Measurements from ENCODE around the gene EMILIN2. TPM values are rescaled to one million over a fixed set of nuclear protein-coding genes. Genes with fewer than 3 reads are reported as not detected.

The EMILIN2 gene
- total RNA-seq, 1 donor from 2014 or later, result 51.5 TPM

DNA sequence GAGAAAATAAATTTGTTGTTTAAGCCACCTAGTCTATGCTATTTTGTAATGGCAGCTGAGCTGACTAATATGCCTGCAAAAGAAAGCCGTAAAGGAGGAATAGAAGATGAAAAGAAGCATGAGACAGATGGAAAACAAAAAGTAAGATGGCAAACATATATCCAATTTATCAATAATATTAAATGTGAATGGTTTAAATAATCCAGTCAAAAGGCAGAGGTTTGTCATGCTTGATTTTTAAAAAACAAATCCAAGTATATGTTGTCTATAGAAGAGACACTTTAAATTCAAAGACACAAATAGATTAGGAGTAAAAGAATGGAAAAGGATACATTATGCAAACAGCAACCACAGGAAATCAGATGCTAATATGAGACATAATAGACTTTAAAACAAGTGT lies 35.4 kb upstream of the EMILIN2 start:
- DNase-seq, result no peak
- TF ChIP-seq, protein P1, sequence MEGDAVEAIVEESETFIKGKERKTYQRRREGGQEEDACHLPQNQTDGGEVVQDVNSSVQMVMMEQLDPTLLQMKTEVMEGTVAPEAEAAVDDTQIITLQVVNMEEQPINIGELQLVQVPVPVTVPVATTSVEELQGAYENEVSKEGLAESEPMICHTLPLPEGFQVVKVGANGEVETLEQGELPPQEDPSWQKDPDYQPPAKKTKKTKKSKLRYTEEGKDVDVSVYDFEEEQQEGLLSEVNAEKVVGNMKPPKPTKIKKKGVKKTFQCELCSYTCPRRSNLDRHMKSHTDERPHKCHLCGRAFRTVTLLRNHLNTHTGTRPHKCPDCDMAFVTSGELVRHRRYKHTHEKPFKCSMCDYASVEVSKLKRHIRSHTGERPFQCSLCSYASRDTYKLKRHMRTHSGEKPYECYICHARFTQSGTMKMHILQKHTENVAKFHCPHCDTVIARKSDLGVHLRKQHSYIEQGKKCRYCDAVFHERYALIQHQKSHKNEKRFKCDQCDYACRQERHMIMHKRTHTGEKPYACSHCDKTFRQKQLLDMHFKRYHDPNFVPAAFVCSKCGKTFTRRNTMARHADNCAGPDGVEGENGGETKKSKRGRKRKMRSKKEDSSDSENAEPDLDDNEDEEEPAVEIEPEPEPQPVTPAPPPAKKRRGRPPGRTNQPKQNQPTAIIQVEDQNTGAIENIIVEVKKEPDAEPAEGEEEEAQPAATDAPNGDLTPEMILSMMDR (IDR thresholded peaks at IDR 0.05), result no peak
- Histone ChIP-seq H3K36me3 (no peaks in the 10 kb centered on the region), H3K27me3 (ENCODE audit: low read depth) (no peaks in the 10 kb centered on the region), H3K4me3 (no peak overlapping the region), H3K9me3 (peaks cover 21% of the 10 kb centered on the region), H3K4me1 (no peaks in the 10 kb centered on the region), H3K27ac (no peak overlapping the region)
- no peak for ATAC-seq
- intact Hi-C loops (cut with DNase I), result no loop called here

DNA sequence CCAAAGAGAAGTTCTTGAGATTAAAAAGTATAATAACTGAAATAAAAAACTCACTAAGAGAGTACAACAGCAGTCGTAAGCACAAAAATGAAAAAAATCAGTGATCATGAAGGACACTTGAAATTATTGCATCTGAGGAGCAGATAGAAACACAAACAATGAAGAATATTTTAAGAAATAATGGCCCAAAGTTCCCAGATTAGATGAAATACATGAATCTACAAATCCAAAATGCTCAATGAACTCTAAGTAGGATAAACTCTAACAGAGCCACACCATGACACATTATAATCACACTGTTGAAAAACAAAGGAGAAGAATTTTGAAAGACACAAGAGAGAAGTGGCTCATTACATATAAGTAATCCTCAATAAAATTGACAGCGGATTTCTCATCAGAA lies 31.9 kb upstream of the EMILIN2 start:
- Histone ChIP-seq H3K27ac (no peak overlapping the region), H3K4me1 (no peaks in the 10 kb centered on the region), H3K36me3 (no peaks in the 10 kb centered on the region), H3K27me3 (ENCODE audit: low read depth) (no peaks in the 10 kb centered on the region), H3K9me3 (peaks cover 25% of the 10 kb centered on the region), H3K4me3 (no peak overlapping the region)
- TF ChIP-seq, protein P1 (IDR thresholded peaks at IDR 0.05), result no peak
- ATAC-seq, result no peak
- intact Hi-C loops (cut with DNase I), result no loop called here
- no peak for DNase-seq

DNA sequence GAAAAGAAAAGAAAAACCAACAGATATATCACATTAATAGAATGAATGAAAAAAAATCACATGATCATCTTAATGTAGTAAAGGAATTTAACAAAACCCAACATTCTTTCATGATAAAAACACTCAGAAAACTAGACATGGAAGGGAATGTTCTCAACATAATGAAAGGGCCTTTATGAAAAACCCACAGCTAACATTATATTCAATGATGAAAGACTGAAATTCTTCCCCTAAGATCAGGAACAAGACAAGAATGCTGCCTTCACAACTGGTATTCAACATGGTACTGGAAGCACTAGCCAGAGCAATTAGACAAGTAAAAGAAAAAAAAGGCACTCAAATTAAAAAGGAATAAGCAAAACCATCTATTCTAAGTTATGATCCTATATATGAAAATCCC lies 28.5 kb upstream of the EMILIN2 start:
- peaks cover 16% of the 10 kb centered on the region for H3K9me3 ChIP-seq
- no peaks in the 10 kb centered on the region for H3K4me1 ChIP-seq
- intact Hi-C loops (cut with DNase I), result no loop called here
- no peak overlapping the region for H3K27ac ChIP-seq
- no peak overlapping the region for H3K4me3 ChIP-seq
- ATAC-seq (no peak), DNase-seq (no peak)
- TF ChIP-seq, protein P1 (IDR thresholded peaks at IDR 0.05), result no peak
- H3K27me3 ChIP-seq (ENCODE audit: low read depth), result no peaks in the 10 kb centered on the region
- H3K36me3 ChIP-seq, result no peaks in the 10 kb centered on the region

GRCh38 chr18:2821695-2822094 lies 25.1 kb upstream of the EMILIN2 start:
- H3K27me3 ChIP-seq (ENCODE audit: low read depth), result no peaks in the 10 kb centered on the region
- TF ChIP-seq, protein P1 (IDR thresholded peaks at IDR 0.05), result no peak
- H3K36me3 ChIP-seq, result no peaks in the 10 kb centered on the region
- intact Hi-C loops (cut with DNase I), result no loop called here
- H3K4me1 ChIP-seq, result no peaks in the 10 kb centered on the region
- H3K4me3 ChIP-seq, result no peak overlapping the region
- ATAC-seq (no peak), DNase-seq (no peak)
- H3K9me3 ChIP-seq, result peaks cover 4% of the 10 kb centered on the region
- H3K27ac ChIP-seq, result no peak overlapping the region

- intact Hi-C loops (cut with DNase I), result no loop called here
- Histone ChIP-seq H3K27ac (no peak overlapping the region), H3K4me3 (no peak overlapping the region), H3K27me3 (ENCODE audit: low read depth) (no peaks in the 10 kb centered on the region), H3K9me3 (peaks cover 4% of the 10 kb centered on the region), H3K36me3 (no peaks in the 10 kb centered on the region), H3K4me1 (no peaks in the 10 kb centered on the region)
- ATAC-seq (no peak), DNase-seq (no peak)
- TF ChIP-seq, protein P1 (IDR thresholded peaks at IDR 0.05), result no peak
Measured at GRCh38 chr18:2822213-2822921, 24.4 kb upstream of the EMILIN2 start.
